ENCODE results near the gene SLC52A1.
"Not testable (repeated sequence)": the region's sequence is repeated elsewhere in the genome, so short reads cannot be mapped to it uniquely, and the experiment has no call there.

The SLC52A1 gene

DNA sequence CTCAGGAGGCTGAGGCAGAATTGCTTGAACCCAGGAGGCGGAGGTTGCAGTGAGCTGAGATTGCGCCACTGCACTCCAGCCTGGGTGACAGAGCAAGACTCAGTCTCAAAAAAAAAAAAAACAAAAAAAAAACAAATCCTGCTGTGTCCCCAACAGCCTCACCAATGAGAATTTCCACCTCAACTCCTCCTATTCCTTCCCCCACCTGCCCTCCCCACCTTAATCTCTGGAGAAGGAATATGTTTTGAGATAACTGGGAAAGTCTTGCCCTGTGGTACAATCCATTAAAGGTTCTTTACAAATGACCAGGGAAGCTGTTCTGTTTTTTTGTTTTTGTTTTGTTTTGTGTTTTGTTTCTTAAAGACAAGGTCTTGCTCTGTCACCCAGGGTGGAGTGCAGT is 5.1 kb downstream of the SLC52A1 start:
- DNase-seq, result not testable (repeated sequence)

GRCh38 chr17:5027916-5028315 is 7.3 kb downstream of the SLC52A1 start:
- no peak for DNase-seq

GRCh38 chr17:5027299-5027698 is 7.9 kb downstream of the SLC52A1 start:
- DNase-seq, result no peak

GRCh38 chr17:5024604-5025003 is 10.6 kb downstream of the SLC52A1 start:
- no peak for DNase-seq

DNA sequence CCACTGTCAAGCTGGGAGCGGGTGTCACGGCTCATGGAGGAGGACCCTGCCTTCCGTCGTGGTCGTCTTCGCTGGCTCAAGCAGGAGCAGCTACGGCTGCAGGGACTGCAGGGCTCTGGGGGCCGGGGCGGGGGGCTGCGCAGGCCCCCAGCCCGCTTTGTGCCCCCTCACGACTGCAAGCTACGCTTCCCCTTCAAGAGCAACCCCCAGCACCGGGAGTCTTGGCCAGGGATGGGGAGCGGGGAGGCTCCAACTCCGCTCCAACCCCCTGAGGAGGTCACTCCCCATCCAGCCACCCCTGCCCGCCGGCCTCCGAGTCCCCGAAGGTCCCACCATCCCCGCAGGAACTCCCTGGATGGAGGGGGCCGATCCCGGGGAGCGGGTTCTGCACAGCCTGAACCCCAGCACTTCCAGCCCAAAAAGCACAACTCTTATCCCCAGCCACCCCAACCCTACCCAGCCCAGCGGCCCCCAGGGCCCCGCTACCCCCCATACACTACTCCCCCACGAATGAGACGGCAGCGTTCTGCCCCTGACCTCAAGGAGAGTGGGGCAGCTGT is 11.6 kb downstream of the SLC52A1 start:
- no peak for DNase-seq

GRCh38 chr17:5022171-5022711 is 13.0 kb downstream of the SLC52A1 start:
- DNase-seq, result no peak

DNA sequence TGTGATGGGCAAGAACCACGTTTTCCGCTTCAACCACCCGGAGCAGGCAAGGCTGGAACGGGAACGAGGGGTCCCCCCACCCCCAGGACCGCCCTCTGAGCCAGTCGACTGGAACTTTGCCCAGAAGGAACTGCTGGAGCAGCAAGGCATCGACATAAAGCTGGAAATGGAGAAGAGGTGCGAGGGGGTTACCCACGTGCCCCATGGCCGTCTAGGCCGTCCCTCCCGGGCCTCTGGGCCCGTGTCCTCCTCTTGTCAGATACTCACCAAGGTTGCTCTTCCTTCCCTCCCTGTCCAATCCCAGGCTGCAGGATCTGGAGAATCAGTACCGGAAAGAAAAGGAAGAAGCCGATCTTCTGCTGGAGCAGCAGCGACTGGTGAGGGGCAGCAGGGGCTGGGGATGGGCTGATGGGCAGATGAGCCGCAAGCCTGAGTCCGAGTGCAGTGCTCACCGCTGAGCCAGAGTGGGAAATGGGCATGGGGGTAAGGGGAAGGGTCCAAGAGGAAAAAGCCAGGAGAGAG is 14.7 kb downstream of the SLC52A1 start:
- DNase-seq, result no peak

DNA sequence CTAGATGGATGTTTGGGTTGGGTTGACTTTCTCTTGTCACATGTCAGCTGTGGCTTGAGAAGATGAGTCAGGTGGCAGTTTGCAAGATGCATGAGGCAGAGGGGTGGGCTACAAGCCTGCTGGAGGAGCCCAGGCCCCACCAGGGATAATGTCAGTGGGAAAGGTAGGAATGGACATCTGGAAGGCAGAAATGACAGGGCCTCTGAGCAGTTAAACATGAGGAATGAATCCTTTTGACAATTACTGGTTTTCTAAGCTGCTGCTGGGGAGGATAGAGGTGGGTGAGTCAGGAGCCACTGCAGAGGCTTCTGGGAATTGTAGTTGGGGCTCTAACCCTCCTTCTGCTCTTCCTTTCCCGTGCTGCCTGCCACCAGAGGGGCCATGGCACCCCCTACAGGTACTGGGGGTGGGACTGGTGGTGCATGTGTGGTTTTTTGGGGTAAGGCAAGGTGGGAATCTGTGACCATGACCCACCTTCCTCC is 15.7 kb downstream of the SLC52A1 start:
- no peak for DNase-seq

DNA sequence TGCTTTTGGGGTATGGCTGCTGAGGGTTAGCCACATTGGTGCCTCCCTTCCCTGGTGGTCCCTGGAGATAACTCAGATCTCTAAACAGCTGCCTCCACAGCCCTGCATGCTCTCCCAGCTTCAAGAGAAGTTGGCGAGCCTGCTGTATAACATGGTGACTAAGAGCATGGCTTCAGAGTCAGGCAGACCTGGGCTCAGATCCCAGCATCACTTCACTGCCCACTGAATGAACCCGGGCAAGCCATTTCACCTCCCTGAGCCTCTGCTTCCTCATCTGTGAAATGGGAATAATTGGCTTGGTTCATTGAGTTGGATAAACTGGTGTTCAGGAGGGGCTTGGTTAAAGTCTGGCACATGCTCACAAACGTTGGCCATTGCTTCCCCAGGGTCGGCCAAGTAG is 20.9 kb downstream of the SLC52A1 start:
- DNase-seq, result no peak

GRCh38 chr17:5011928-5012327 is 23.3 kb downstream of the SLC52A1 start:
- DNase-seq, result no peak

DNA sequence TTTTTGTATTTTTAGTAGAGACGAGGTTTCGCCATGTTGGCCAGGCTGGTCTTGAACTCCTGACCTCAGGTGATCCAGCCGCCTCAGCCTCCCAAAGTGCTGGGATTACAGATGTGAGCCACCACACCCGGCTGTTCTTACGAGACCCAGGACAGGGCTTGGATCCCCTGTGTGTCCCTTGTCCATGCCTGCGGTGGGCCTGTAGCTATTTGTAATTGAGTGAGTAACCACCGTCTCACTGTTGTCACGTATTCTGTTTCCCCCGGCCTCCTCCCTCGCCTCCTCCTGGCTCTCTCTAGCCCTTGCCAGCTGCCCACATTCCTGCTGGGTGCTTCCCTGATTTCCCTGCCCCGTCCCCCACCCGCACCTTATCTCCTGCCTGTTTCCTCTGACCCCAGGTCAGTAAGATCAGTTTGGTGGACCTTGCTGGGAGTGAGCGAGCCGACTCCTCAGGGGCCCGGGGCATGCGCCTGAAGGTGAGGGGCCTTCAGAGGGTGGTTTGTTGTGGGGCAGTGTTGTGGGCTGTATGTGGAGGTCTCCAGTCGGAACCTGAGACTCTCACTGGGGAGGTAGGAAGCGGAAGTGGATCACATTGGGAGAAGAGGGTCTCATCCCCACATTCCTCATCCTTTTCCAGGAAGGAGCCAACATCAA is 31.9 kb downstream of the SLC52A1 start:
- DNase-seq, result no peak

GRCh38 chr17:5002121-5002788 is 33.0 kb downstream of the SLC52A1 start:
- DNase-seq, result no peak

DNA sequence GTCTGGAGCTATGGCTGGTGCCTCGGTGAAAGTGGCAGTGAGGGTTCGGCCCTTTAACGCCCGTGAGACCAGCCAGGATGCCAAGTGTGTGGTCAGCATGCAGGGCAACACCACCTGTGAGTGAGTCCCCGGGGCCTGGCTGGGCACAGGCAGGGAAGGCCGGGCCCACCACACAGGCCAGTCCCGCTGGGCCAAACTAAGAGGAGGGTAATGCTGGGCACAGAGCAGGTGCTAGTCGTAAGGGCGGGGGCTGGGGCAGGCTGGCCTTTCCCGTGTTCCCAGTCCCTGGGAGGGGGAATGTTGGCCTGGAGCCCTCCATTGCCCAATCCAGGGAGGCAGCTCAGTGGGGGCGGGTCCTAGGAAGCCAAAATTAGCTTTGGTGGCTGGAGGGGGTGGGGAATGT is 35.0 kb downstream of the SLC52A1 start:
- DNase-seq, result no peak

DNA sequence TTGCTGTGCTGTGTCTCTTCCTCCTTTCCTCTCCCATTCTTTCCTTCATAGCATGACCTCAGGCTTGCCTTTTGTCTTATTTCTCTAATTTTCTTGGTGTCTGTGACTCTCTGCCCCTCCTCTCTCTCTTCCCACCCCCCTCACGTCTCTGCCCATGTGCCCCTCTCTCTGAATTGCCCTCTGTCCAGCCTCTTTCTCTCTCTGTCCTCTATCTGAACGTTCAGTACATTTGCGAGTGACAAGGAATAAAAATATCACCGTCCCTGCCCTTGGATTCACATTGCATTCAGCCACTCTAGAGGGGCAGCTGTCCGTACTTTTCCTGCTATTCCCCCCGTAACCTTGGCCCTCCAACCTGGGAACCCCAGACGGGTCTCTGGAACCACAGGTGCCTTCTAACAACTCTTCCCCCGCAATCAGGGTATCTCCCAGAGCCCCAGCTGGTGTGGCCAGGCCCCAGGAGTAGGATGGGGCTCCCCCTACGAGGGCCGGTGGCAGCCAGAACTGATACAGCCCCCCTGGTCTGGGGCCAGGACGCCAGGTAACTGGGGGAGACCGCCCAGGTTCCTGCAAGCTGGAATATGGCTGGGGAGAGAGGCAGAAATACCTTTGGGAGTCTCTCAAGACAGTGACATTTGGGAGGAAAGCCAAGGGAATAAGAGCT is 35.7 kb downstream of the SLC52A1 start:
- DNase-seq, result no peak

DNA sequence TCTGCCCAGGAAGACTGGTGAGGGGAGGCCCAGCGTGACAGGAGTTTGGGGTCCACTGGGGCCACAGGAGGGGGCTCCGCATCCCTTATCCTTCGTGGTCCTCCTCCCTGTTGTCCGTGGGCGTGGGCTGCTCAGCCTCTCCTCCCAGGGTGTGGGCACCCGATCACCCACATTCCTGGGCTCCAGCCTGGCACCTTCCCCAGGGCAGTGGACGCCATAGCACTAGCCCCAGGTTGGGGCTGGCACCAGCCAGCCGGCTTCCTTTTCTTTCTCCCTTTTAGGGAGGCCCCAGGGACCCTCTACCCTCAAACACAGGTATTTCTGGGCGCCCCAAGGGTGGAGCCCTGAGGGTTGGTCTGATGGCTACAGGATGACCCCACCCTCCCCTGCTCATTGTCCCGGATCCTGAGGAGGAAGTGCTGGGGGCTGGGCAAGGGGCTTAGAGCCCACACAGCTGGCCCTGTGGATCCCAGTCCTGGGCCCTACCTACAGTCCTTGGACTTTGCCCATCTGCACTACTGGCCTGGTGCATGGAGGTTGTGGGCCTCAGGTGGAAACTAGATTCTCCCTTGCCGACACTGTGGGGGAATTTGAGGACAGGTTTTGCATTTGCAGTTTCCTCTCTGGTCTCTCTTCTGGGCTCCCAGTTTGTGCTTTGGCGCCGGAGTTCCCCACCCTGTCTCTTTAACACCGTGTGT is 36.3 kb downstream of the SLC52A1 start:
- DNase-seq, result peak; percentile 20

DNA sequence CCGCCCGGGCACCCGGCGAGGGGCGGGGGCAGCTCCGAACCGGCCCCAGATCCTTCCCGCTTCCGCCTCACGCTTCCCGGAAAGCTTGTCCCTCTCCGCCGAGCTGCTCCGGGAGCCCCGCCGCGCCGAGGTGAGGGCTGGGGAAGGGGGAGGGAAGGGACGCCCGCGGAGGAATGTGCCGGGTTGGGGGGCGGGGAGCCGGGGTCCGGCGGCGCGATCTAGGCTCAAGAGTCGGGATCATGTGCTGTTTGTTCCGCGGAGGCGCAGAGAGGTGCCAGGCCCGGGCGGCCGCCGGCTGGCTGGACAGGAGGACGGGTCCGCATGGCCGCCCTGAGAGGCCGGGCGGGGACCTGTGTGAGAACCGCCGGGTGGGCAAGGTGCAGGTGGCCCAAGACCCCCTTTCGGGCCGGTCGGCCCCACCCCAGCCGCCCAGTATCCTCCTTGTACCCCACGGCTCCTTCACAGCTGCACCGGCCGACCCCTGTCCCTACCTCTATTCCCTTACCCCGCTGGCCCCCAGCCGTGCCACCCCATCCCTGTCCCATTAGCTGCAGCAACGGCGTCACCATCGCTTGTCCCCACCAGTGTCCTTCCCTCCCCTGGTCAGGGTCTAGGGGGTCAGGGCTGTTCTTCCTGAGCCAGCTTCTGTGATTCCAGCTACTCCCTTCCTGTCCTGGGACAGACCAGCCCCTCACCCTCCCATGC is 37.0 kb downstream of the SLC52A1 start:
- peak; percentile 50 for DNase-seq

DNA sequence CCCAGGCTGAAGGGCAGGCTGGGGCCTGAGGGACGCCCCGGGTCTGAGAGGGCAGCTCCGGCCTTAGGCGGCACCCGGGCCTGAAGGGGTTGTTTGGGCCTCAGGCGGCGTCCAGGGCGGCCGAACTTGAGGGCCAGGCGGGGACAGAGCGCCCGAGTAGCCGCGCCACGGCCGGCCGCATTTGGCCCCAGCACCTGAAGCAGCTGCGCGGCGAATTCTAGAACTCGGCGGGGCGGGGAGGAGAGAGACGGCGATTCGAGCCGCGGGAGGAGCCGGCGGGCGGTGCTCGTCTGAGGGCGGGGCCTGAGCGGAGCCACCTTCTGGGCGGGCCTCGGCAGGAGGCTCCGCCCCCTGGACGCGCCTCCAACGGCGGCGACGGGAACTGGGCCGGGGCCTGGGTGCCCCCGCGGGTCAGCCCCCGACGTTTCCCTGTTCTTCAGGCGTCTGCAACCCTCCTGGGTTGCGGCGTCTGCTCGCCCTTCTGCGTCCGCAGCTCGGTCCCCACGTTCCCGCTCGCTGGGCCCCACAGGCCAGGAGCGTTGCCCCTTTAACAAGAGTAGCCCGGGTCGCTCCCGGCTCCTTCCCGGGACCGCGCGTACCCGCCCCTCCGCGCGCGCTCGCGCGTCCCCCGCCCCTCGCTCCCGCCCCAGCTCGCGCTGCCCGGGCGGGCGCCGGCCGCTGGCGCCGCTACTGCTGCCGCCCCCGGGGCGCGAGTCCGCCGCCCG is 37.8 kb downstream of the SLC52A1 start, which contains the start of the genes INCA1 and KIF1C:
Gene INCA1, minus strand, starts transcription at position 221 of the 725 bp plus-strand sequence. CDS start 3,085 bp downstream, outside the sequence.
Gene KIF1C, plus strand, starts transcription at position 649 of the 725 bp plus-strand sequence. CDS start 2,297 bp downstream, outside the sequence.
- DNase-seq, result peak; percentile 99

- DNase-seq, result no peak
Measured at GRCh38 chr17:4994081-4994595, 41.1 kb downstream of the SLC52A1 start.

DNA sequence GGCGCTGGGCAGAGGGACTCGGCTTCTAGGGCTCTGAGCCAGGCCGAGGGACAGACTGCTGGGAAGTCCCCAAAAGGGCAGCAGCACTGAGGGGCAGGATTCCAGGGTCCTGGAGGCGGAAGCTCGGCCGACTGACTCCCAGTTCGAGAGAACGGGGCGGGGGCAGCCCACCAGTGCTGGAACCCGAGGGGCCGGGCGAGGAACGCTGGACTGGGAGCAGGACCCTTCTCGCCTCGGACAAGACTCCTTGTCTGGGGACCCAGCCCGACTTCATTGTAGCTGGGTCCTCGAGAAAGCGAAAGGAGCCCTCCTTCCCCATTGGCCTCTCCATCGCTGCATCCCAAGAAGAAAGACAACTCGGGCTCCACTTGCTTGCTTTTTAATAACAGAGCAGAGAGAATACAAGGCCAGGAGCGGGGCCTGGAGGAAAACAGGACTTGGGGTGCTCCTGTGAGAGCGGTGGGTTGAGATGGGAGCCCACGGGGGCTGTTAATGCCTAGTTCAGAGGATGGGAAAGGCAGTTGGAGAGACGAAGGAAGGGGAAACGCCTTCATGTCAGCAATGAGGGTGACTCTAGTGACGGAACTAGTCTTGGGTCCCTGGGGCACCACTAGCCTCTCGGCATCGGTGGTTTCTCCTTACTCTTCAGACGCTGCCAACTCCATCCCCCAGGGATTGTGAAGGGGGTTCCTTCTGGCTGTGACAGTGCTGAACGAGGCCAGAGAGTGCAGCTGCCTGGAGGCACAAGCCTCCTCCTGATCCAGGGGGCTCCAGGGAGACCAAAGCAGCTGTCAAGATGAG is 47.3 kb downstream of the SLC52A1 start:
- no peak for DNase-seq
